ENCODE results near the gene NEUROD4. TPM values are rescaled to one million over a fixed set of nuclear protein-coding genes. Genes with fewer than 3 reads are reported as not detected.

Gene NEUROD4
- total RNA-seq, 2 experiments from 2014 or later, result not detected

GRCh38 chr12:55037351-55037987 is 17.7 kb downstream of the NEUROD4 start:
- Mint-ChIP-seq H3K4me3 (peak overlapping the region; percentile 5), H3K27ac (peak overlapping the region; percentile 69)
- no peak for ATAC-seq (ENCODE audit: poor library complexity)

GRCh38 chr12:55039395-55040354 is 19.9 kb downstream of the NEUROD4 start:
- Mint-ChIP-seq H3K36me3 (ENCODE audit: low read depth) (no peaks in the 10 kb centered on the region), H3K4me1 (ENCODE audit: low read depth) (peaks cover 53% of the 10 kb centered on the region), H3K4me3 (no peak overlapping the region), H3K27me3 (no peaks in the 10 kb centered on the region), H3K27ac (no peak overlapping the region), H3K9me3 (no peaks in the 10 kb centered on the region)
- H3K27me3 ChIP-seq (ENCODE audit: control insufficient read depth in 1 of 2, insufficient read depth in 2 of 2, low read length in 2 of 2), result no peaks in the 10 kb centered on the region
- no peaks in the 10 kb centered on the region for H3K36me3 ChIP-seq (ENCODE audit: insufficient read depth, low read length)
- DNase-seq (no peak), ATAC-seq (ENCODE audit: poor library complexity) (no peak)
- no peak overlapping the region for H3K4me3 ChIP-seq (ENCODE audit: low read length)
- no peaks in the 10 kb centered on the region for H3K9me3 ChIP-seq (ENCODE audit: control insufficient read depth in 1 of 2, insufficient read depth in 1 of 2, low read length in 2 of 2)
- peaks cover 20% of the 10 kb centered on the region for H3K4me1 ChIP-seq (ENCODE audit: insufficient read depth, low read length)
- no peak overlapping the region for H3K27ac ChIP-seq (ENCODE audit: low read depth in 1 of 2, low read length in 2 of 2)
- intact Hi-C loops (cut with DNase I, micrococcal nuclease), result no loop called here
- POLR2A ChIA-PET, result no interaction called here
- TF ChIP-seq CTCF (IDR thresholded peaks at IDR 0.05), result no peak
- CTCF ChIA-PET, result interaction anchor here (2.8 kb wide), 1 partner anchor 28 kb away, joined by 7 read pairs; no protein-coding TSS in a partner anchor

More at GRCh38 chr12:55037351-55037987, 17.7 kb downstream of the NEUROD4 start:
- H3K4me1 Mint-ChIP-seq (ENCODE audit: low read depth), result peaks cover 57% of the 10 kb centered on the region
- POLR2A ChIA-PET, result interaction anchor here (1.2 kb wide), 1 partner anchor 52 kb away, joined by 6 read pairs; no protein-coding TSS in a partner anchor
- Histone ChIP-seq H3K36me3 (ENCODE audit: insufficient read depth, low read length) (no peaks in the 10 kb centered on the region), H3K27ac (ENCODE audit: low read depth in 1 of 2, low read length in 2 of 2) (no peak overlapping the region), H3K4me3 (ENCODE audit: low read length) (no peak overlapping the region), H3K27me3 (ENCODE audit: control insufficient read depth in 1 of 2, insufficient read depth in 2 of 2, low read length in 2 of 2) (no peaks in the 10 kb centered on the region), H3K9me3 (ENCODE audit: control insufficient read depth in 1 of 2, insufficient read depth in 1 of 2, low read length in 2 of 2) (no peaks in the 10 kb centered on the region), H3K4me1 (ENCODE audit: insufficient read depth, low read length) (peaks cover 20% of the 10 kb centered on the region)
- CTCF ChIA-PET, result interaction anchor here (2.8 kb wide), 1 partner anchor 30 kb away, joined by 7 read pairs; no protein-coding TSS in a partner anchor
- TF ChIP-seq CTCF (IDR thresholded peaks at IDR 0.05), result no peak
- DNase-seq, result no peak
- H3K9me3 Mint-ChIP-seq, result no peaks in the 10 kb centered on the region
- intact Hi-C loops (cut with DNase I, micrococcal nuclease), result no loop called here
- H3K27me3 Mint-ChIP-seq, result no peaks in the 10 kb centered on the region
- H3K36me3 Mint-ChIP-seq (ENCODE audit: low read depth), result no peaks in the 10 kb centered on the region

- no peaks in the 10 kb centered on the region for H3K36me3 Mint-ChIP-seq (ENCODE audit: low read depth)
- POLR2A ChIA-PET, result no interaction called here
- intact Hi-C loops (cut with DNase I, micrococcal nuclease), result no loop called here
- H3K9me3 Mint-ChIP-seq, result no peaks in the 10 kb centered on the region
- H3K4me3 Mint-ChIP-seq, result no peak overlapping the region
- DNase-seq, result peak in 1 of 14 experiments; percentile 8
- H3K27ac Mint-ChIP-seq, result no peak overlapping the region
- ATAC-seq (ENCODE audit: poor library complexity), result no peak
- no peak for TF ChIP-seq CTCF (IDR thresholded peaks at IDR 0.05)
- no peaks in the 10 kb centered on the region for H3K27me3 Mint-ChIP-seq
- no peak overlapping the region for H3K4me3 ChIP-seq (ENCODE audit: low read length)
- CTCF ChIA-PET, result interaction anchor here (1.3 kb wide), 1 partner anchor 8 kb away, joined by 3 read pairs; no protein-coding TSS in a partner anchor
- H3K9me3 ChIP-seq (ENCODE audit: control insufficient read depth in 1 of 2, insufficient read depth in 1 of 2, low read length in 2 of 2), result no peaks in the 10 kb centered on the region
- H3K27me3 ChIP-seq (ENCODE audit: control insufficient read depth in 1 of 2, insufficient read depth in 2 of 2, low read length in 2 of 2), result no peaks in the 10 kb centered on the region
- H3K36me3 ChIP-seq (ENCODE audit: insufficient read depth, low read length), result no peaks in the 10 kb centered on the region
- peaks cover 12% of the 10 kb centered on the region for H3K4me1 ChIP-seq (ENCODE audit: insufficient read depth, low read length)
- H3K27ac ChIP-seq (ENCODE audit: low read depth in 1 of 2, low read length in 2 of 2), result no peak overlapping the region
- peaks cover 35% of the 10 kb centered on the region for H3K4me1 Mint-ChIP-seq (ENCODE audit: low read depth)
Observed at GRCh38 chr12:55041345-55042055, 21.7 kb downstream of the NEUROD4 start.

Data from CD4-positive, alpha-beta T cell (primary cell).